SK-N-SH treated with all-trans-retinoic acid at 6 μM for 48 hours (cell line): ENCODE measurements around the gene RPS16.
A peak's percentile ranks its signal among the peaks of the same experiment; 100 is the strongest.

Experiments
- ATAC-seq: fragments of 200-7000 bp; cut with Tn5 transposase; 3 replicates; pipeline ENCODE4 v1.9.1; 2020; ENCODE audit warnings: mild to moderate bottlenecking, moderate library complexity
- ARNTL ChIP-seq: fragments of 450-650 bp; formaldehyde crosslinking; IDR thresholded peaks from 2 replicates; pipeline ENCODE4 v1.5.0; 2020; ENCODE audit warnings: low read depth, mild to moderate bottlenecking, moderate library complexity, borderline replicate concordance
- BACH2 ChIP-seq: fragments of 250-450 bp; sonication (Bioruptor Pico); IDR thresholded peaks from 2 replicates; pipeline ENCODE4 v1.9.0; 2021; ENCODE audit warnings: mild to moderate bottlenecking, borderline replicate concordance
- CSDC2 ChIP-seq: fragments of 250-450 bp; sonication (Bioruptor Pico); IDR thresholded peaks from 2 replicates; pipeline ENCODE4 v1.5.0; 2020; ENCODE audit warnings: mild to moderate bottlenecking, moderate library complexity
- CSRNP3 ChIP-seq: fragments of 250-450 bp; sonication (Bioruptor Pico); IDR thresholded peaks from 2 replicates; pipeline ENCODE4 v1.5.1; 2021; ENCODE audit warnings: mild to moderate bottlenecking, moderate library complexity
- ESRRG ChIP-seq: fragments of 250-450 bp; sonication (Bioruptor Pico); IDR thresholded peaks from 2 replicates; pipeline ENCODE4 v1.6.1; 2021; ENCODE audit warnings: mild to moderate bottlenecking
- GLIS3 ChIP-seq: fragments of 250-450 bp; sonication (Bioruptor Pico); IDR thresholded peaks from 2 replicates; pipeline ENCODE4 v1.5.0; 2020; ENCODE audit warnings: mild to moderate bottlenecking, moderate library complexity
- ISL1 ChIP-seq: fragments of 250-450 bp; sonication (Bioruptor Pico); IDR thresholded peaks from 2 replicates; pipeline ENCODE4 v2.1.2; 2022; ENCODE audit warnings: mild to moderate bottlenecking, moderate library complexity
- RARB ChIP-seq: fragments of 250-450 bp; sonication (Bioruptor Pico); IDR thresholded peaks from 2 replicates; pipeline ENCODE4 v1.8.0; 2021; ENCODE audit warnings: mild to moderate bottlenecking, moderate library complexity
- SNAI2 ChIP-seq: fragments of 250-450 bp; sonication (Bioruptor Pico); IDR thresholded peaks from 2 replicates; pipeline ENCODE4 v1.5.0; 2020; ENCODE audit warnings: mild to moderate bottlenecking, moderate library complexity
- TCF4 ChIP-seq: fragments of 250-450 bp; sonication (Bioruptor Pico); IDR thresholded peaks from 2 replicates; pipeline ENCODE4 v1.8.0; 2021; ENCODE audit warnings: mild to moderate bottlenecking, moderate library complexity, borderline replicate concordance
- TOX ChIP-seq: fragments of 250-450 bp; sonication (Bioruptor Pico); IDR thresholded peaks from 2 replicates; pipeline ENCODE4 v1.8.0; 2021; ENCODE audit warnings: mild to moderate bottlenecking, moderate library complexity, borderline replicate concordance
- ZC3H10 ChIP-seq: fragments of 250-450 bp; sonication (Bioruptor Pico); IDR thresholded peaks from 2 replicates; pipeline ENCODE4 v1.5.1; 2021; ENCODE audit warnings: mild to moderate bottlenecking, moderate library complexity
- ZFP3 ChIP-seq: fragments of 250-450 bp; sonication (Bioruptor Pico); IDR thresholded peaks from 2 replicates; pipeline ENCODE4 v1.5.0; 2020; ENCODE audit warnings: mild to moderate bottlenecking, moderate library complexity
- ZFP30 ChIP-seq: fragments of 450-650 bp; formaldehyde crosslinking; IDR thresholded peaks from 2 replicates; pipeline ENCODE4 v1.5.0; 2022; ENCODE audit warnings: mild to moderate bottlenecking, moderate library complexity
- ZNF565 ChIP-seq: fragments of 450-650 bp; formaldehyde crosslinking; conservative IDR thresholded peaks from 2 replicates; pipeline ENCODE4 v1.5.0; 2020; ENCODE audit warnings: low read depth, mild to moderate bottlenecking, moderate library complexity
- ZNF70 ChIP-seq: fragments of 450-650 bp; formaldehyde crosslinking; IDR thresholded peaks from 2 replicates; pipeline ENCODE4 v1.5.0; 2020; ENCODE audit warnings: mild to moderate bottlenecking, moderate library complexity
- ZNF8 ChIP-seq: fragments of 450-650 bp; formaldehyde crosslinking; IDR thresholded peaks from 2 replicates; pipeline ENCODE4 v1.5.0; 2020; ENCODE audit warnings: mild to moderate bottlenecking, moderate library complexity
- TF ChIP-seq, protein P1 (sequence below): fragments of 250-450 bp; sonication (Bioruptor Pico); IDR thresholded peaks from 2 replicates; pipeline ENCODE4 v1.8.0; 2021; ENCODE audit warnings: low read depth, mild to moderate bottlenecking, moderate library complexity, borderline replicate concordance
- TF ChIP-seq, protein P2 (sequence below): fragments of 250-450 bp; sonication (Bioruptor Pico); IDR thresholded peaks from 2 replicates; pipeline ENCODE4 v1.5.0; 2020; ENCODE audit warnings: mild to moderate bottlenecking, moderate library complexity
- TF ChIP-seq, protein P3 (sequence below): fragments of 250-450 bp; sonication (Bioruptor Pico); IDR thresholded peaks from 2 replicates; pipeline ENCODE4 v1.8.0; 2020; ENCODE audit warnings: mild to moderate bottlenecking, moderate library complexity, borderline replicate concordance

RPS16 gene

GRCh38 chr19:39397360-39398296 is 38.1 kb downstream of the RPS16 start:
- peak; percentile 85 for ATAC-seq
- TF ChIP-seq ARNTL (CRISPR knock-in tag) (no peak), ZFP30 (CRISPR knock-in tag) (no peak), BACH2 (no peak), ZNF565 (CRISPR knock-in tag) (no peak), CSRNP3 (CRISPR knock-in tag) (no peak), TCF4 (CRISPR knock-in tag) (no peak), ZNF70 (no peak), SNAI2 (CRISPR knock-in tag) (no peak), CSDC2 (no peak), ZNF8 (no peak), GLIS3 (CRISPR knock-in tag) (no peak), ZC3H10 (CRISPR knock-in tag) (no peak), ESRRG (CRISPR knock-in tag) (no peak), TOX (no peak), RARB (CRISPR knock-in tag) (no peak), ISL1 (no peak), ZFP3 (CRISPR knock-in tag) (no peak)
- TF ChIP-seq, protein P1, sequence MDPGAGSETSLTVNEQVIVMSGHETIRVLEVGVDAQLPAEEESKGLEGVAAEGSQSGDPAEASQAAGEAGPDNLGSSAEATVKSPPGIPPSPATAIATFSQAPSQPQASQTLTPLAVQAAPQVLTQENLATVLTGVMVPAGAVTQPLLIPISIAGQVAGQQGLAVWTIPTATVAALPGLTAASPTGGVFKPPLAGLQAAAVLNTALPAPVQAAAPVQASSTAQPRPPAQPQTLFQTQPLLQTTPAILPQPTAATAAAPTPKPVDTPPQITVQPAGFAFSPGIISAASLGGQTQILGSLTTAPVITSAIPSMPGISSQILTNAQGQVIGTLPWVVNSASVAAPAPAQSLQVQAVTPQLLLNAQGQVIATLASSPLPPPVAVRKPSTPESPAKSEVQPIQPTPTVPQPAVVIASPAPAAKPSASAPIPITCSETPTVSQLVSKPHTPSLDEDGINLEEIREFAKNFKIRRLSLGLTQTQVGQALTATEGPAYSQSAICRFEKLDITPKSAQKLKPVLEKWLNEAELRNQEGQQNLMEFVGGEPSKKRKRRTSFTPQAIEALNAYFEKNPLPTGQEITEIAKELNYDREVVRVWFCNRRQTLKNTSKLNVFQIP (CRISPR knock-in tag): no peak
- TF ChIP-seq, protein P2, sequence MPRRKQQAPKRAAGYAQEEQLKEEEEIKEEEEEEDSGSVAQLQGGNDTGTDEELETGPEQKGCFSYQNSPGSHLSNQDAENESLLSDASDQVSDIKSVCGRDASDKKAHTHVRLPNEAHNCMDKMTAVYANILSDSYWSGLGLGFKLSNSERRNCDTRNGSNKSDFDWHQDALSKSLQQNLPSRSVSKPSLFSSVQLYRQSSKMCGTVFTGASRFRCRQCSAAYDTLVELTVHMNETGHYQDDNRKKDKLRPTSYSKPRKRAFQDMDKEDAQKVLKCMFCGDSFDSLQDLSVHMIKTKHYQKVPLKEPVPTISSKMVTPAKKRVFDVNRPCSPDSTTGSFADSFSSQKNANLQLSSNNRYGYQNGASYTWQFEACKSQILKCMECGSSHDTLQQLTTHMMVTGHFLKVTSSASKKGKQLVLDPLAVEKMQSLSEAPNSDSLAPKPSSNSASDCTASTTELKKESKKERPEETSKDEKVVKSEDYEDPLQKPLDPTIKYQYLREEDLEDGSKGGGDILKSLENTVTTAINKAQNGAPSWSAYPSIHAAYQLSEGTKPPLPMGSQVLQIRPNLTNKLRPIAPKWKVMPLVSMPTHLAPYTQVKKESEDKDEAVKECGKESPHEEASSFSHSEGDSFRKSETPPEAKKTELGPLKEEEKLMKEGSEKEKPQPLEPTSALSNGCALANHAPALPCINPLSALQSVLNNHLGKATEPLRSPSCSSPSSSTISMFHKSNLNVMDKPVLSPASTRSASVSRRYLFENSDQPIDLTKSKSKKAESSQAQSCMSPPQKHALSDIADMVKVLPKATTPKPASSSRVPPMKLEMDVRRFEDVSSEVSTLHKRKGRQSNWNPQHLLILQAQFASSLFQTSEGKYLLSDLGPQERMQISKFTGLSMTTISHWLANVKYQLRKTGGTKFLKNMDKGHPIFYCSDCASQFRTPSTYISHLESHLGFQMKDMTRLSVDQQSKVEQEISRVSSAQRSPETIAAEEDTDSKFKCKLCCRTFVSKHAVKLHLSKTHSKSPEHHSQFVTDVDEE (CRISPR knock-in tag): no peak
- TF ChIP-seq, protein P3, sequence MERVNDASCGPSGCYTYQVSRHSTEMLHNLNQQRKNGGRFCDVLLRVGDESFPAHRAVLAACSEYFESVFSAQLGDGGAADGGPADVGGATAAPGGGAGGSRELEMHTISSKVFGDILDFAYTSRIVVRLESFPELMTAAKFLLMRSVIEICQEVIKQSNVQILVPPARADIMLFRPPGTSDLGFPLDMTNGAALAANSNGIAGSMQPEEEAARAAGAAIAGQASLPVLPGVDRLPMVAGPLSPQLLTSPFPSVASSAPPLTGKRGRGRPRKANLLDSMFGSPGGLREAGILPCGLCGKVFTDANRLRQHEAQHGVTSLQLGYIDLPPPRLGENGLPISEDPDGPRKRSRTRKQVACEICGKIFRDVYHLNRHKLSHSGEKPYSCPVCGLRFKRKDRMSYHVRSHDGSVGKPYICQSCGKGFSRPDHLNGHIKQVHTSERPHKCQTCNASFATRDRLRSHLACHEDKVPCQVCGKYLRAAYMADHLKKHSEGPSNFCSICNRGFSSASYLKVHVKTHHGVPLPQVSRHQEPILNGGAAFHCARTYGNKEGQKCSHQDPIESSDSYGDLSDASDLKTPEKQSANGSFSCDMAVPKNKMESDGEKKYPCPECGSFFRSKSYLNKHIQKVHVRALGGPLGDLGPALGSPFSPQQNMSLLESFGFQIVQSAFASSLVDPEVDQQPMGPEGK (CRISPR knock-in tag): no peak
- TF ChIP-seq, all 23 proteins: peak for 0

DNA sequence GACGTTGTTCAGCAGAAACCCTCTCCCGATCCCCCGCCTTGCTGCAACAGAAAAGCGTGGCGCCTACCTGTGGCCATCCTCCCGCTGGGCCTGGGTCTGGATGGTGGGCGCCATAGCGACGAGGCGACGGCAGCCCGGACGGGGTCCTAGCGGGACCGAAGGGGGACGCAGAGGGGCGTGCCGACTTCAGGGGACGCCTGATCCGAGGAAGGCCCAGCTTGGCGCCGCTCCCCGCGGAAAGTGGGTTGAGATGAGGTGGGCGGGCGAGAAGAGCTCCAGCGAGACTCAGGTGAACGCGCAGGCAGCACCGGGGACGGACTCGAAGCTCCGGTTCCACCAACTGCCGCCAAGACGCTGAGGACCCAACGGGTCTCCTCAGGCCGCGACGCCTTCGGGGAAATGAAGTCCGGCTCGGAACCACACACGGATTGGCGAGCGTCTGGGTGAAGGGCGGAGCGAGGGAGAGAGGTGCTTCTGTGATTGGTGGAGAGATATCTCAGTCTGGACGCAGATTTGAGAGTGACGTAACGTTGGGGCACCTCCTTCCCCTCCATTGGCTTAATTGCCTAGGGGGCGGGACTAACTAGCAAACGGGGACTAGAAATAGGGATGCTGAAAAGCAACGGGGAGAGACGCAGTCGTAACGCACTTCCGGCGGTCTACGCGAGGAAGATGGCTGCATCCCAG is 44.9 kb downstream of the RPS16 start, which contains the start of the genes MED29 and PAF1:
MED29 (plus strand) TSS at position 628 of the 687 bp plus-strand sequence; CDS start at position 673, 45 bp downstream.
PAF1 (minus strand) TSS at position 356 of the 687 bp plus-strand sequence; CDS start at position 114, 242 bp downstream.
- 0 out of 2 replicates have a peak, but pooled peaks have one; percentile 18 for TF ChIP-seq ZNF8
- TF ChIP-seq BACH2: no peak
- TF ChIP-seq ZNF565 (CRISPR knock-in tag): no peak
- TF ChIP-seq CSDC2: peak; percentile 34; the same call in 1 of the 2 replicates
- TF ChIP-seq, protein P1 (CRISPR knock-in tag): no peak
- TF ChIP-seq, protein P2 (CRISPR knock-in tag): no peak
- no peak for TF ChIP-seq ZNF70
- TF ChIP-seq, all 23 proteins: peak for 2
- ATAC-seq: peak; percentile 97
